Activated effector memory CD4-positive, alpha-beta T cell treated with Interleukin-2 at 50 U/mL for 16 hours (primary cell): ENCODE measurements around the gene PLPP1.

Experiments
- DNase-seq: peaks from one replicate; pipeline ENCODE4 v3.0.0-alpha.2; 2020

PLPP1 gene

GRCh38 chr5:55392669-55393068, 142.1 kb downstream of the PLPP1 start:
- no peak for DNase-seq

GRCh38 chr5:55391707-55392106, 143.1 kb downstream of the PLPP1 start:
- no peak for DNase-seq

GRCh38 chr5:55387865-55388264, 146.9 kb downstream of the PLPP1 start:
- no peak for DNase-seq

GRCh38 chr5:55386356-55386755, 148.4 kb downstream of the PLPP1 start:
- DNase-seq, result no peak

- DNase-seq, result no peak
These were observed 148.9 kb downstream of the PLPP1 start for GRCh38 chr5:55385846-55386245.

GRCh38 chr5:55385227-55385626, 149.5 kb downstream of the PLPP1 start:
- DNase-seq, result no peak

- DNase-seq, result no peak
These were observed 150.7 kb downstream of the PLPP1 start for GRCh38 chr5:55384072-55384471.

GRCh38 chr5:55383254-55383653, 151.5 kb downstream of the PLPP1 start:
- DNase-seq, result no peak

- no peak for DNase-seq
These were observed 157.0 kb downstream of the PLPP1 start for GRCh38 chr5:55377810-55378209.
